Gastroesophageal sphincter (tissue), 4 donors: Measurements from ENCODE around the gene CORO2B. TPM values are rescaled to one million over a fixed set of nuclear protein-coding genes. Genes with fewer than 3 reads are reported as not detected.

ENCODE experiments used
- ATAC-seq: fragments of 150-250 bp; one replicate; pipeline ENCODE4 v1.9.1; 2016; ENCODE audit warnings: mild to moderate bottlenecking, moderate library complexity
- H3K27ac ChIP-seq, 4 donors: fragments of 200-600 bp; sonication (generic) in 3 of 4; 1 replicate in 3 of 4; 2 replicates in 1 of 4; pipeline ENCODE4 v1.5.1; 2016 to 2019
- H3K27me3 ChIP-seq: fragments of 200-600 bp; sonication (generic); one replicate; pipeline ENCODE4 v1.5.1; 2019
- H3K36me3 ChIP-seq, 2 donors: fragments of 200-600 bp; sonication (generic); one replicate each; pipeline ENCODE4 v1.5.1; 2019; ENCODE audit warnings: control low read depth in 1 of 2
- H3K4me1 ChIP-seq, 3 donors: fragments of 200-600 bp; sonication (generic); 1 replicate in 2 of 3; 2 replicates in 1 of 3; pipeline ENCODE4 v1.5.1; 2016 to 2019; ENCODE audit warnings: control low read depth in 2 of 3
- H3K4me3 ChIP-seq, 2 donors: fragments of 200-600 bp; sonication (generic); one replicate each; pipeline ENCODE4 v1.5.1; 2019; ENCODE audit warnings: mild to moderate bottlenecking in 1 of 2, moderate library complexity in 1 of 2
- H3K9me3 ChIP-seq, 3 donors: fragments of 200-600 bp; sonication (generic); one replicate each; pipeline ENCODE4 v1.5.1; 2017 to 2019; ENCODE audit warnings: control low read depth in 2 of 3
- CTCF ChIP-seq, 4 experiments: fragments of 200-600 bp in 2 of 4; fragments of 450-650 bp in 2 of 4; sonication (generic) in 1 of 4; IDR thresholded peaks; one replicate each; pipeline ENCODE4 v1.5.1; 2017 to 2019; ENCODE audit warnings: antibody characterized with exemption in 4 of 4, mild to moderate bottlenecking in 2 of 4, moderate library complexity in 2 of 4
- EP300 ChIP-seq: sonication (generic); formaldehyde crosslinking; IDR thresholded peaks from one replicate; pipeline ENCODE4 v1.6.1; 2017; ENCODE audit warnings: antibody characterized with exemption, mild to moderate bottlenecking
- POLR2A ChIP-seq, 2 donors: fragments of 450-650 bp; IDR thresholded peaks; one replicate each; pipeline ENCODE4 v1.6.1; 2017; ENCODE audit warnings: antibody characterized with exemption in 2 of 2, mild to moderate bottlenecking in 2 of 2, moderate library complexity in 1 of 2
- POLR2AphosphoS5 ChIP-seq: sonication (generic); formaldehyde crosslinking; IDR thresholded peaks from one replicate; pipeline ENCODE4 v1.6.1; 2017; ENCODE audit warnings: antibody characterized with exemption
- WGBS, 2 donors: methylation state at CpG; one replicate each; pipeline ENCODE4 v1.1.5; 2018; ENCODE audit warnings: low coverage in 1 of 2; 5-methylcytosine and 5-hydroxymethylcytosine counted together
- total RNA-seq, 4 donors: library from RNA; depleted of rRNA; stranded (reverse); fragments of >200 nt; gene quantifications; one replicate each; pipeline ENCODE4 v1.1.0, GENCODE V29; 2016

CORO2B gene
- total RNA-seq, 4 donors from 2014 or later, result 3.2 to 9.1 (median 6.6) TPM

- Histone ChIP-seq H3K4me3 (no peak overlapping the region), H3K4me1 (no peaks in the 10 kb centered on the region)
- ATAC-seq, result no peak
These were observed 191.4 kb downstream of the CORO2B start for GRCh38 chr15:68770216-68770615.

GRCh38 chr15:68773036-68773435, 194.2 kb downstream of the CORO2B start:
- Histone ChIP-seq H3K4me3 (no peak overlapping the region), H3K36me3 (peaks cover 0 to 7% of the 10 kb centered on the region in 2 donors), H3K9me3 (no peaks in the 10 kb centered on the region), H3K27ac (no peak overlapping the region), H3K27me3 (no peaks in the 10 kb centered on the region), H3K4me1 (peaks cover 0 to 16% (median 9%) of the 10 kb centered on the region in 3 donors)
- 77 to 79% methylated on average over 2 of the region's 2 CpGs for WGBS, 2 donors
- TF ChIP-seq POLR2A (IDR thresholded peaks at IDR 0.05), result no peak
- TF ChIP-seq CTCF (IDR thresholded peaks at IDR 0.05), result no peak
- TF ChIP-seq POLR2AphosphoS5, result no peak
- no peak for TF ChIP-seq EP300
- no peak for ATAC-seq

More at GRCh38 chr15:68770216-68770615, 191.4 kb downstream of the CORO2B start:
- H3K27me3 ChIP-seq, result no peaks in the 10 kb centered on the region
- TF ChIP-seq POLR2A (IDR thresholded peaks at IDR 0.05) (no peak), CTCF (IDR thresholded peaks at IDR 0.05) (no peak), POLR2AphosphoS5 (no peak), EP300 (no peak)
- H3K36me3 ChIP-seq, result no peaks in the 10 kb centered on the region
- H3K9me3 ChIP-seq, result no peaks in the 10 kb centered on the region
- H3K27ac ChIP-seq, result no peak overlapping the region

GRCh38 chr15:68774120-68774519, 195.3 kb downstream of the CORO2B start:
- Histone ChIP-seq H3K27me3 (no peaks in the 10 kb centered on the region), H3K9me3 (no peaks in the 10 kb centered on the region), H3K4me3 (no peak overlapping the region), H3K36me3 (peaks cover 0 to 14% of the 10 kb centered on the region in 2 donors), H3K4me1 (peaks cover 0 to 16% (median 9%) of the 10 kb centered on the region in 3 donors), H3K27ac (no peak overlapping the region)
- 88 to 100% methylated on average over 3 of the region's 4 CpGs for WGBS, 2 donors
- no peak for ATAC-seq
- no peak for TF ChIP-seq POLR2AphosphoS5
- TF ChIP-seq POLR2A (IDR thresholded peaks at IDR 0.05), result no peak
- TF ChIP-seq CTCF (IDR thresholded peaks at IDR 0.05), result no peak
- no peak for TF ChIP-seq EP300

GRCh38 chr15:68774521-68775235, 195.9 kb downstream of the CORO2B start:
- TF ChIP-seq POLR2AphosphoS5, result no peak
- TF ChIP-seq CTCF (IDR thresholded peaks at IDR 0.05), result no peak
- no peak for TF ChIP-seq EP300
- TF ChIP-seq POLR2A (IDR thresholded peaks at IDR 0.05), result no peak
- no peaks in the 10 kb centered on the region for H3K9me3 ChIP-seq
- H3K27ac ChIP-seq, result peak overlapping the region in 2 of 4 donors; percentile 53 to 68
- H3K4me3 ChIP-seq, result no peak overlapping the region
- ATAC-seq, result peak; percentile 14
- peaks cover 0 to 20% of the 10 kb centered on the region in 2 donors for H3K36me3 ChIP-seq
- 90 to 100% methylated on average over 1 to 3 of the region's 3 CpGs for WGBS, 2 donors
- H3K27me3 ChIP-seq, result no peaks in the 10 kb centered on the region
- H3K4me1 ChIP-seq, result peaks cover 0 to 16% (median 9%) of the 10 kb centered on the region in 3 donors

GRCh38 chr15:68775236-68775577, 196.4 kb downstream of the CORO2B start:
- peaks cover 0 to 16% (median 9%) of the 10 kb centered on the region in 3 donors for H3K4me1 ChIP-seq
- TF ChIP-seq POLR2AphosphoS5 (no peak), POLR2A (IDR thresholded peaks at IDR 0.05) (no peak), EP300 (no peak), CTCF (IDR thresholded peaks at IDR 0.05) (no peak)
- 85 to 87% methylated on average over 2 of the region's 3 CpGs for WGBS, 2 donors
- no peak overlapping the region for H3K4me3 ChIP-seq
- H3K36me3 ChIP-seq, result peaks cover 0 to 25% of the 10 kb centered on the region in 2 donors
- no peaks in the 10 kb centered on the region for H3K9me3 ChIP-seq
- H3K27ac ChIP-seq, result peak overlapping the region in 3 of 4 donors; percentile 44 to 68 (median 53)
- ATAC-seq, result peak; percentile 13
- no peaks in the 10 kb centered on the region for H3K27me3 ChIP-seq
